Loucy (cell line): Measurements from ENCODE around the gene IL12RB2.

Experiments used
- H2AFZ ChIP-seq: fragments of 200-600 bp; sonication (generic); 2 replicates; pipeline ENCODE4 v1.6.0; 2016; ENCODE audit warnings: antibody characterized with exemption, mild to moderate bottlenecking, low read length, moderate library complexity
- H3F3A ChIP-seq: fragments of 200-600 bp; 2 replicates; pipeline ENCODE4 v1.6.0; 2016; ENCODE audit warnings: antibody characterized with exemption, low read depth, mild to moderate bottlenecking
- H3K27me3 ChIP-seq: fragments of 200-600 bp; sonication (generic); 2 replicates; pipeline ENCODE4 v1.6.1; 2014; ENCODE audit warnings: low read length, mild to moderate bottlenecking; ENCODE audit not compliant: insufficient read depth, poor library complexity, severe bottlenecking
- H3K36me3 ChIP-seq: fragments of 200-600 bp; sonication (generic); 2 replicates; pipeline ENCODE4 v1.6.1; 2016; ENCODE audit warnings: low read length; ENCODE audit not compliant: insufficient read depth
- H3K4me1 ChIP-seq: fragments of 200-600 bp; sonication (generic); 2 replicates; pipeline ENCODE4 v1.5.1; 2014; ENCODE audit warnings: low read length, mild to moderate bottlenecking; ENCODE audit not compliant: insufficient read depth, poor library complexity, severe bottlenecking
- H3K4me2 ChIP-seq: fragments of 200-600 bp; sonication (generic); 2 replicates; pipeline ENCODE4 v1.6.0; 2014; ENCODE audit warnings: antibody characterized with exemption, low read length, low read depth, mild to moderate bottlenecking; ENCODE audit not compliant: poor library complexity, severe bottlenecking
- H3K4me3 ChIP-seq: fragments of 200-600 bp; sonication (generic); 2 replicates; pipeline ENCODE4 v1.5.1; 2014; ENCODE audit warnings: low read length, mild to moderate bottlenecking, mixed read lengths; ENCODE audit not compliant: poor library complexity, severe bottlenecking
- H3K79me2 ChIP-seq: fragments of 200-600 bp; sonication (generic); 2 replicates; pipeline ENCODE4 v1.6.1; 2014; ENCODE audit warnings: low read length; ENCODE audit not compliant: insufficient read depth
- H3K9ac ChIP-seq: fragments of 200-600 bp; sonication (generic); 2 replicates; pipeline ENCODE4 v1.6.0; 2014; ENCODE audit warnings: mild to moderate bottlenecking, low read depth, low read length, moderate library complexity; ENCODE audit not compliant: poor library complexity, severe bottlenecking
- H3K9me2 ChIP-seq: fragments of 200-600 bp; sonication (generic); replicated peaks from 2 replicates; pipeline ENCODE4 v1.6.1; 2016; ENCODE audit warnings: low read depth, low read length, mixed read lengths
- H3K9me3 ChIP-seq: fragments of 200-600 bp; sonication (generic); 2 replicates; pipeline ENCODE4 v1.6.1; 2014; ENCODE audit warnings: mild to moderate bottlenecking, antibody characterized with exemption, low read length, low read depth; ENCODE audit not compliant: insufficient read depth
- H4K20me1 ChIP-seq: fragments of 200-600 bp; sonication (generic); 2 replicates; pipeline ENCODE4 v1.6.0; 2014; ENCODE audit warnings: antibody characterized with exemption, low read length, mild to moderate bottlenecking; ENCODE audit not compliant: insufficient read depth, poor library complexity, severe bottlenecking
- CTCF ChIP-seq: fragments of 200-600 bp; sonication (generic); conservative IDR thresholded peaks from 2 replicates; pipeline ENCODE4 v1.5.1; 2014; ENCODE audit warnings: mild to moderate bottlenecking, antibody characterized with exemption, low read length
- EZH2phosphoT487 ChIP-seq: fragments of 200-600 bp; IDR thresholded peaks from 2 replicates; pipeline ENCODE4 v1.6.1; 2018; ENCODE audit warnings: antibody characterized with exemption, mild to moderate bottlenecking, moderate library complexity, borderline replicate concordance

The IL12RB2 gene

GRCh38 chr1:67299296-67299695 is 8.4 kb upstream of the IL12RB2 start:
- no peaks in the 10 kb centered on the region for H3F3A ChIP-seq
- H3K36me3 ChIP-seq = no peaks in the 10 kb centered on the region
- no peaks in the 10 kb centered on the region for H3K79me2 ChIP-seq
- H3K27me3 ChIP-seq = no peaks in the 10 kb centered on the region
- H3K9me3 ChIP-seq = no peaks in the 10 kb centered on the region
- TF ChIP-seq CTCF (no peak), EZH2phosphoT487 (no peak)
- no peak overlapping the region for H3K9ac ChIP-seq
- no peaks in the 10 kb centered on the region for H4K20me1 ChIP-seq
- H3K4me1 ChIP-seq = peaks cover 13% of the 10 kb centered on the region
- no peak overlapping the region for H2AFZ ChIP-seq
- no peak overlapping the region for H3K4me2 ChIP-seq
- H3K9me2 ChIP-seq = no peaks in the 10 kb centered on the region
- no peak overlapping the region for H3K4me3 ChIP-seq

- no peak for TF ChIP-seq EZH2phosphoT487
- no peak for TF ChIP-seq CTCF
Measured at GRCh38 chr1:67300561-67300960, 7.1 kb upstream of the IL12RB2 start.

GRCh38 chr1:67304023-67304422 is 3.6 kb upstream of the IL12RB2 start:
- H3F3A ChIP-seq = no peaks in the 10 kb centered on the region
- no peaks in the 10 kb centered on the region for H3K79me2 ChIP-seq
- no peak overlapping the region for H2AFZ ChIP-seq
- no peak for TF ChIP-seq CTCF
- H3K4me3 ChIP-seq = no peak overlapping the region
- H3K27me3 ChIP-seq = no peaks in the 10 kb centered on the region
- no peak overlapping the region for H3K9ac ChIP-seq
- no peaks in the 10 kb centered on the region for H3K36me3 ChIP-seq
- no peak overlapping the region for H3K4me2 ChIP-seq
- H3K9me2 ChIP-seq = no peaks in the 10 kb centered on the region
- H4K20me1 ChIP-seq = no peaks in the 10 kb centered on the region
- H3K4me1 ChIP-seq = peaks cover 13% of the 10 kb centered on the region
- H3K9me3 ChIP-seq = no peaks in the 10 kb centered on the region

More at GRCh38 chr1:67300561-67300960, 7.1 kb upstream of the IL12RB2 start:
- Histone ChIP-seq H3K79me2 (no peaks in the 10 kb centered on the region), H3K9me3 (no peaks in the 10 kb centered on the region), H3K4me1 (peaks cover 13% of the 10 kb centered on the region), H3K9me2 (no peaks in the 10 kb centered on the region), H3K36me3 (no peaks in the 10 kb centered on the region), H3K4me3 (no peak overlapping the region), H3F3A (no peaks in the 10 kb centered on the region), H4K20me1 (no peaks in the 10 kb centered on the region), H2AFZ (no peak overlapping the region), H3K4me2 (no peak overlapping the region), H3K9ac (no peak overlapping the region), H3K27me3 (no peaks in the 10 kb centered on the region)
